GM04503 (cell line): ENCODE data around the gene HOXA7.

Experiments
- DNase-seq: peaks from one replicate; pipeline ENCODE4 v3.0.0-alpha.2; 2012; ENCODE audit warnings: low read depth

Gene HOXA7

DNA sequence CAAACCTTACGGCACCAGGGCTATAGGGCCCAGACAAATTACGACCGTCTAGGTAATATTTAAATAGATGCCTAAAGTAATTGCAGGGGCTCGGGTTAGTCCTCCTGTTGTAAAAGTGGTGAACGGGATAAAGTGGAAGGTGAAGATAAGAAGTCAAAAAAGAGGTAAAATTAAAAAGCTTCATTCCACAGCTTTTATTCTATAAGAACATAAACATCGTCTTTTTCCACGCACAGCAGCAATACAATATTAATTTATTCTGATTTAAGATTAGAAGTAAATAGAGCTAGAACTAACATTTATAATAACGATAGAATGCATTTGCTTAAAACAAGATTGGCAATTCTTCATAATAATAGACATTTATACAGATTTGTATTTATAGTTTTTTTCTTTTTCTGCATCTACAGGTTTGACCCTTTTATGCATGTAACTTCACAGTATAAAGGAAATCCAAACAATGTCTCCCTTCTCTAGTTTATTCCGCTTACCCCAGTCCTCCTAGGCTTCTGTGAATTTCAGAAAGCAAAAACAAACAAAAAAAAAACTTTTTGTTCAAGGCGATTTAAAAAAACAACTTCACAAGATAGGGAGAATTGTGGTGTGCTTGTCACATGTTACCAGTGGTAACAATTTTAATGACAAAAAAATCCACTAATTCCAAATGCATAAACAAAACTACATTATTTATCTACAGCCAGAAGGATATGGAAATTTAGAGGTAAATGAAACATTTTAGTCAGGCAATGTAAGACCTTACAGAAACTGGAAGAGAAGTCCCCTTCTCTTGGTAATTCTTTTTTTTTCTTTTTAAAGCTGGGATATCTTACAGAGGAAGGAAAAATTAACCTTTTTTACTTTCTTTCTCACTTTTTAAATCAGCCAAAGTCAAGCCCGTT, 14.2 kb upstream of the HOXA7 start:
- DNase-seq: no peak

- DNase-seq: no peak
These were observed 13.4 kb upstream of the HOXA7 start for GRCh38 chr7:27169658-27170425.

GRCh38 chr7:27168265-27168947, 11.9 kb upstream of the HOXA7 start:
- DNase-seq: no peak

DNA sequence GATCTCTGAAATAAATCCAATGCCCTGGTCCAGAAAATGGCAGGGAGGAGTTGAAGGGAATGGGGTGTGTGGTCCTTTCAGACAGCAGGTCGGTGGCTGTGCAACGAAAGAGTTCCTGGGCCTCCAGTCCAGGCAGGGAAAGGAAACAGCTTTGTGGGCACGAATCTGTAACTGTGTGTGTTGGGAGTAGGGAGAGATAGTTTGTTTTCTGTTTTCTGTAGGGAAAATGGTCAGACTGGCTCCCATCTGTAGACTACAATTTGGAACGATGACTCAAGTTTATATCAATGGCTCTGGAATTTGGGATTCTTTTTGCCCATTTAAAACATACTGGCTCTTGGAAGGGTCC, 11.4 kb upstream of the HOXA7 start:
- DNase-seq: no peak

DNA sequence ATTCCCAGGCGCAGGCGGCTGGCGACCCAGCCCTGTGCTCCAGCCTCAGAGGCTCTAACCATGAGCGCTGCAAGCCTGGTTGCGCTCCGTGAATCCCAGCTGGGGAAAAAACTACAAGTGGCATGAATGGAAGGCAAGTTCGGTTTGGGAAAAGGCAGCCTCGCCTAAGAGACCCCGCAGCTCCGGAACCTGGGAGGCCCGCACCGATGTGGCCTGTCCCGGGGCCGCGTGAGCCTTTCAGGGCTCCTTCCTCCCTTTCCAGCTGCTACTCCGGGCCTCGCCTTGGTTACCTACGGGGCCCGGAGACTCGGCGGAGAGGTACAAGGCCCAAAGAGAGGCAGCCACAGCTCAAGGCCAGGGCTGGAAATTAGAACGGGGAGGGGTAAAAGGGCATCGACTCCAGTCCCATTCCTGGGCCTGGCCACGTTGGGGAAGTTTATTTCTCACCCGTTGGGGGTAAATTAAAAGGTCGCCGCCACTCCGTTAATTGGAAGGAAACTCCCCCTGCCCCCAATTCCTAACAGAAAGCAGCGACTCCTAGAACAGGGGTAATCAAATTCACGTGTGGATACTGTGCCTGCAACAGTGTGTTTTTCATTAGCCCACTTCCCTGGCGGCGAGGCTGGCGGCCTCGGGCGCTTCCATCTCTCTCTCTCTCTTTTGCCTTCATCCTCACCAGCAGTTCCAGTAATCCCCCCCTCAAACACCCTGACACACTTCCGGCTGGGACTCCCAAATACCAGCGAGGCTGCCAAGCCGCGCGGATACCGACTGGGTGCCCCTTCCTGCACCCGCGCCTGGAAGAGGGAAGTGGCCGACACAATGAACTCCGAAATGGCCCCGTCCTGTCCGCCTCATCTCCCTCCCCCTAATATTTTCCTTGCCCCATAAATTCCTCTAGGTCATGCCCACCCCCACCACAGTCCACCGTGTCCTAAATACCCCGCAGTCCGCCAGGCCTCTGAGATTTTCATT, 10.3 kb upstream of the HOXA7 start:
- no peak for DNase-seq

DNA sequence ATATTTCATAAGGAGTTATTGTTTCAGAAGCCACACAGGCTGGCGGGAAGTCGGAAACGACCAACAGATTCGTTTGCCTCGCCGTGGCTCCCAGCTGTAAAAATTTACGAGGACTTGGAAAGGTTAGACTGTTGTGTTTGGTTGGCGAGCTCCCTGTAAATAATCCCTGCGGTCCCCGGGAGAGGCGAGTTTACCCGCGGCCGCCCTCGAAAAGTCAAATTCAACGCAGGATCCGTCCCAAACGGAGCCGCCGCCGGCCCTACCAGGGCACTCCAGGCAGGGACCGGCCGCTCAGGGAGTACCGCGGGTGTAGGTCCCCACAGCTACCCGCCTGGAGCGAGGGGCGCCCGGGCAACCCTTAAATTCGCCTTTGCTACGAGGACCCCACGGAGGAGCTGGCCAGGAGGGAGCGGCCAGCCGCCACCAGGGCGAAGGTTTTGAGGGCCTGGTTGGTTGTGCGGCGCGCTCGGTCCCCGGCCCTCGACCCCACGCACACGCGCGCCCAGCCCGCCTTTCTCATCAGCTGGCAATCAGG, 9.6 kb upstream of the HOXA7 start:
- no peak for DNase-seq

GRCh38 chr7:27165089-27165995, 8.9 kb upstream of the HOXA7 start, which contains the start of gene HOXA9:
Gene HOXA9 (minus strand): TSS chr7:27165537. CDS start chr7:27165457, 80 bp downstream.
- DNase-seq: peak; percentile 87

- no peak for DNase-seq
These were observed 8.1 kb upstream of the HOXA7 start for GRCh38 chr7:27164367-27165088.

GRCh38 chr7:27164045-27164366, 7.5 kb upstream of the HOXA7 start:
- DNase-seq: no peak

DNA sequence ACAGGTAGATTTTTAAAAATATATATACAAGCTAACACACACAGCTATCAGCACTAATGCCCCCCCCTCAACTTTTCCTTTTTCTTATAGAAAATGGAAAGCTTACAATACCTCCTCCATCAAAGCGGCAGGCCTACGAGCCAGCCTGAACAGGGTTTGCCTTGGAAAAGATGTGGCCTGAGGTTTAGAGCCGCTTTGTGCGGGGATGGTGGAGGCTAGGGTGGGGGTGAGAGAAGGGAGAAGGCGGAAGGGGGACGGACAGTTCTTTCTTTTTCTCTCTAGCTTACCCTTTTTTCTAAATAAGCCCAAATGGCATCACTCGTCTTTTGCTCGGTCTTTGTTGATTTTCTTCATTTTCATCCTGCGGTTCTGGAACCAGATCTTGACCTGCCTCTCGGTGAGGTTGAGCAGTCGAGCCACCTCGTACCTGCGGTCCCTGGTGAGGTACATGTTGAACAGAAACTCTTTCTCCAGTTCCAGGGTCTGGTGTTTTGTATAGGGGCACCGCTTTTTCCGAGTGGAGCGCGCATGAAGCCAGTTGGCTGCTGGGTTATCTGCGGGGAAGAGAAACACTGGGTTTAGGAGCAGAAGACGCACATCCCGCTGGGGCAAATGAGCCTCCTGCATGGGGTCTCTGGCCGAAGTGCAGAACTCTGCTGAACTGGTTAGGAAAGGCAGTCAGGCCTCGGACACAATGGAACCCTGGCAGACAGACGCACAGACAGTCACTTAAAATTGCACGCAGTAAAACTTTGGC, 7.0 kb upstream of the HOXA7 start:
- no peak for DNase-seq

GRCh38 chr7:27162561-27163287, 6.2 kb upstream of the HOXA7 start:
- peak; percentile 21 for DNase-seq

GRCh38 chr7:27161721-27162560, 5.5 kb upstream of the HOXA7 start:
- DNase-seq: peak; percentile 15

- no peak for DNase-seq
These were observed 4.8 kb upstream of the HOXA7 start for GRCh38 chr7:27161214-27161720.

GRCh38 chr7:27160546-27161213, 4.2 kb upstream of the HOXA7 start:
- DNase-seq: peak; percentile 13

DNA sequence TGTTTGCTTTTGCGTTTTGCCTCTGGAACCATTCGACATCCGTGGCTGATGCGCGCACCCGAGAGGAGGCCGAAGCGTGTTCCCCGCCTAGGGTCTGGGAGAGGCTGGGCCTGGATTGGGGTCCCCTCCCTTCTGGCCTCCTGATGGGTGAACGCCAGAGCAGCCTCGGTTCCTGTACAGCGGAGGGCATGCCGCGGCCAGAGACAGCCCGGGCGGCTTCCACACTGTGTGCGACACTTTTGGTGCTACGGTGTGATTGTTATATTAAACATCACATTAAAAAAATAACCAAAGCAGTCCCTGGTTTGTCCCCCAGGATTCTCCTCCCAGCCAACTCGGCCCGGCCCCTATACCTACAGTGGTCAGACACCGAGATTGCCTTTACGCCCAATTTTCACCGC, 3.7 kb upstream of the HOXA7 start:
- DNase-seq: no peak
